Astrocyte (in vitro differentiated cells and primary cell): ENCODE measurements around the gene UTP15. TPM values are rescaled to one million over a fixed set of nuclear protein-coding genes. Genes with fewer than 3 reads are reported as not detected.

ENCODE experiments used
- DNase-seq: peaks from one replicate; pipeline ENCODE4 v3.0.0-alpha.2; 2010; ENCODE audit warnings: low read depth
- FAIRE-seq: peaks from 2 replicates; lab custom pipeline; 2011; peaks lifted over from hg19 to GRCh38; lab: Jason Lieb, UNC
- H2AFZ ChIP-seq: 2 replicates; pipeline ENCODE4 v1.6.0; 2012; ENCODE audit warnings: low read depth, low read length, inconsistent platforms
- H3K27ac ChIP-seq: 2 replicates; pipeline ENCODE4 v1.5.1; 2011; ENCODE audit warnings: low read depth, low read length, inconsistent platforms
- H3K27me3 ChIP-seq: 2 replicates; pipeline ENCODE4 v1.6.0; 2011; ENCODE audit warnings: low read length, inconsistent platforms; ENCODE audit not compliant: insufficient read depth
- H3K36me3 ChIP-seq: 2 replicates; pipeline ENCODE4 v1.5.1; 2011; ENCODE audit warnings: low read length, inconsistent platforms; ENCODE audit not compliant: insufficient read depth
- H3K4me1 ChIP-seq: 2 replicates; pipeline ENCODE4 v1.5.1; 2011; ENCODE audit warnings: low read length, inconsistent platforms; ENCODE audit not compliant: insufficient read depth
- H3K4me2 ChIP-seq: 2 replicates; pipeline ENCODE4 v1.6.0; 2012; ENCODE audit warnings: low read length, inconsistent platforms
- H3K4me3 ChIP-seq: 2 replicates; pipeline ENCODE4 v1.5.1; 2011; ENCODE audit warnings: low read depth, mild to moderate bottlenecking, low read length, inconsistent platforms; ENCODE audit not compliant: insufficient read depth
- H3K79me2 ChIP-seq: 2 replicates; pipeline ENCODE4 v1.6.0; 2012; ENCODE audit warnings: mild to moderate bottlenecking, low read length, inconsistent platforms; ENCODE audit not compliant: insufficient read depth
- H3K9ac ChIP-seq: 2 replicates; pipeline ENCODE4 v1.6.0; 2012; ENCODE audit warnings: mild to moderate bottlenecking, low read length, inconsistent platforms
- H3K9me3 ChIP-seq: 2 replicates; pipeline ENCODE4 v1.5.1; 2012; ENCODE audit warnings: low read depth, mild to moderate bottlenecking, low read length, inconsistent platforms; ENCODE audit not compliant: insufficient read depth
- H4K20me1 ChIP-seq: 2 replicates; pipeline ENCODE4 v1.6.0; 2012; ENCODE audit warnings: low read length, inconsistent platforms; ENCODE audit not compliant: insufficient read depth
- H3K27ac Mint-ChIP-seq: one replicate; pipeline ENCODE4 v1.8.0; 2021; ENCODE audit warnings: mild to moderate bottlenecking, mixed read lengths; ENCODE audit not compliant: unreplicated experiment
- H3K27me3 Mint-ChIP-seq: one replicate; pipeline ENCODE4 v1.8.0; 2021; ENCODE audit warnings: low read depth, mixed read lengths; ENCODE audit not compliant: unreplicated experiment
- H3K36me3 Mint-ChIP-seq: one replicate; pipeline ENCODE4 v1.8.0; 2021; ENCODE audit warnings: low read depth, mixed read lengths; ENCODE audit not compliant: unreplicated experiment
- H3K4me1 Mint-ChIP-seq: one replicate; pipeline ENCODE4 v1.8.0; 2021; ENCODE audit warnings: low read depth, mixed read lengths; ENCODE audit not compliant: unreplicated experiment
- H3K4me3 Mint-ChIP-seq: one replicate; pipeline ENCODE4 v1.8.0; 2021; ENCODE audit warnings: mild to moderate bottlenecking, moderate library complexity, mixed read lengths; ENCODE audit not compliant: unreplicated experiment
- H3K9me3 Mint-ChIP-seq: one replicate; pipeline ENCODE4 v1.8.0; 2021; ENCODE audit warnings: mild to moderate bottlenecking, mixed read lengths; ENCODE audit not compliant: unreplicated experiment
- EZH2 ChIP-seq: IDR thresholded peaks from 2 replicates; pipeline ENCODE4 v1.6.1; 2012; ENCODE audit warnings: mild to moderate bottlenecking, low read length, inconsistent platforms; ENCODE audit not compliant: insufficient read depth
- total RNA-seq: library from RNA; stranded (reverse); gene quantifications from 2 replicates; pipeline ENCODE4 v1.2.1, GENCODE V29; 2021
- TF ChIP-seq, protein P1 (sequence below): IDR thresholded peaks from 2 replicates; pipeline ENCODE4 v1.5.1; 2011; ENCODE audit warnings: low read depth, mild to moderate bottlenecking, inconsistent platforms, low read length, moderate library complexity; ENCODE audit not compliant: insufficient read depth

Gene UTP15
- total RNA-seq, 1 donor from 2014 or later: 23.7 TPM

DNA sequence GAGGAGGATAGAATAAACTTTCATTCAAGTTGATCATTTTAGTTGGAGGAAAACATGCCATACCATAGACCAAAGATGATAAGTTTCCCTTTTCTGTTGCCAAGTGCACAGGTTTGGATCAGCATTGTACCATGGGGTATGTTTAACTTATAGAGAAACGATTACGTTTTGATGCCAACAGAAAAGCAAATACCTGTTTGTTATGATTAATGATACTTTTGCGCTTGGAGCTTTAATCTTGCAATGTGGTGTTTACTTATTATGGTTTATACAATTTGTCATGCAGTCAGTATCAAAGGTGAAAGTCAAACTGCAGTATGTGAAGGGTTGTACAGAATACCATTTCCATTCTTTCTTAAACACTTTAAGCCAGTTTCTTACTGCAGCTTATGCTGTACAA, 47.3 kb downstream of the UTP15 start:
- H3K9ac ChIP-seq: no peak overlapping the region
- Mint-ChIP-seq H3K27me3 (no peaks in the 10 kb centered on the region), H3K4me3 (no peak overlapping the region), H3K36me3 (no peaks in the 10 kb centered on the region), H3K9me3 (peaks cover 3% of the 10 kb centered on the region), H3K4me1 (peaks cover 6% of the 10 kb centered on the region), H3K27ac (no peak overlapping the region)
- H3K36me3 ChIP-seq: no peaks in the 10 kb centered on the region
- DNase-seq (no peak), FAIRE-seq (no peak)
- H3K27ac ChIP-seq: no peak overlapping the region
- H4K20me1 ChIP-seq: no peaks in the 10 kb centered on the region
- TF ChIP-seq, protein P1, sequence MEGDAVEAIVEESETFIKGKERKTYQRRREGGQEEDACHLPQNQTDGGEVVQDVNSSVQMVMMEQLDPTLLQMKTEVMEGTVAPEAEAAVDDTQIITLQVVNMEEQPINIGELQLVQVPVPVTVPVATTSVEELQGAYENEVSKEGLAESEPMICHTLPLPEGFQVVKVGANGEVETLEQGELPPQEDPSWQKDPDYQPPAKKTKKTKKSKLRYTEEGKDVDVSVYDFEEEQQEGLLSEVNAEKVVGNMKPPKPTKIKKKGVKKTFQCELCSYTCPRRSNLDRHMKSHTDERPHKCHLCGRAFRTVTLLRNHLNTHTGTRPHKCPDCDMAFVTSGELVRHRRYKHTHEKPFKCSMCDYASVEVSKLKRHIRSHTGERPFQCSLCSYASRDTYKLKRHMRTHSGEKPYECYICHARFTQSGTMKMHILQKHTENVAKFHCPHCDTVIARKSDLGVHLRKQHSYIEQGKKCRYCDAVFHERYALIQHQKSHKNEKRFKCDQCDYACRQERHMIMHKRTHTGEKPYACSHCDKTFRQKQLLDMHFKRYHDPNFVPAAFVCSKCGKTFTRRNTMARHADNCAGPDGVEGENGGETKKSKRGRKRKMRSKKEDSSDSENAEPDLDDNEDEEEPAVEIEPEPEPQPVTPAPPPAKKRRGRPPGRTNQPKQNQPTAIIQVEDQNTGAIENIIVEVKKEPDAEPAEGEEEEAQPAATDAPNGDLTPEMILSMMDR: no peak
- no peaks in the 10 kb centered on the region for H3K4me1 ChIP-seq
- no peak overlapping the region for H3K4me3 ChIP-seq
- H3K79me2 ChIP-seq: no peaks in the 10 kb centered on the region
- no peak overlapping the region for H2AFZ ChIP-seq
- H3K27me3 ChIP-seq: no peaks in the 10 kb centered on the region
- no peaks in the 10 kb centered on the region for H3K9me3 ChIP-seq
- H3K4me2 ChIP-seq: no peak overlapping the region

DNA sequence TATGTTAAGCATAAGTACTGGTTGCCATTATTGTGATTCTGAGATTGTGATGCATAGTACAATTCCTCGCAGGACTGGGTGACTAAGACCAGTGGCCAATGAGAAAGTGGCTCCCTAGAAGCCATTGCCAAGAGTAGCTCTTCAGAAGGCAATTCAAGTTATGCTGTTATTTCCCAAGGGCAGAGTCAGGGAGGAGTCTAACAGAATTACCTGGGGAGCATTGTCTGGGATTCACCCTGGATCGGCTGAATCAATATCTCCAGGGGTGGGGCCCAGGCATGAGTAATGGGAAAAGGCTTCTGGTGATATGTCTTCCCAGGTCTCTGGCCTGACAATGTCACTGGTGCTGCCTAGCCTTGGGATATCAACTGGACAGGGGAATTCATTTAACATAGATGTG, 49.5 kb downstream of the UTP15 start:
- Histone ChIP-seq H3K4me2 (no peak overlapping the region), H3K79me2 (no peaks in the 10 kb centered on the region), H3K27ac (no peak overlapping the region), H3K9me3 (no peaks in the 10 kb centered on the region), H3K4me3 (no peak overlapping the region), H2AFZ (no peak overlapping the region), H3K27me3 (no peaks in the 10 kb centered on the region), H3K4me1 (no peaks in the 10 kb centered on the region), H4K20me1 (no peaks in the 10 kb centered on the region), H3K36me3 (no peaks in the 10 kb centered on the region), H3K9ac (no peak overlapping the region)
- H3K36me3 Mint-ChIP-seq: no peaks in the 10 kb centered on the region
- no peak overlapping the region for H3K27ac Mint-ChIP-seq
- DNase-seq: no peak
- no peak overlapping the region for H3K4me3 Mint-ChIP-seq
- no peak for FAIRE-seq
- H3K4me1 Mint-ChIP-seq: peaks cover 6% of the 10 kb centered on the region
- H3K27me3 Mint-ChIP-seq: no peaks in the 10 kb centered on the region
- peaks cover 3% of the 10 kb centered on the region for H3K9me3 Mint-ChIP-seq
- no peak for TF ChIP-seq EZH2
- TF ChIP-seq, protein P1: no peak

DNA sequence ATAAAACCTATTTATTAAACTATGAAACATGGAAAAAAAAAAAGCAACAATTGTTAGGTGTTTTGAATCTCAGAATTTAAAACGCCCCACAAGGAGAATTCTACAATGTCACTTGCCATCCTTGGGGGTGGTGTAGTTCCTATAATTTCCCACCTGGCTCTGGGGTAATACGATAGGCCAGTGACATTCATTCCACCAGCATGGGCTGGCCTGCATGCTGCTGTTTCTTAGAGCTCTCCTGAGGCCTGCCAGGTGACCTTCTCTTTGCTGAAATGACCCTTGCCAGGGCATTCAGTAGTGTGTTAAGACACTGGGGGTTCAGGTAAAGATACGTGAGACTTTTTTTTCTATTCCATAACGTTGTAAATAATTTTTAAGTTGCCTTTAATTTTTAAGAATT, 50.4 kb downstream of the UTP15 start:
- H3K36me3 Mint-ChIP-seq: no peaks in the 10 kb centered on the region
- FAIRE-seq (no peak), DNase-seq (no peak)
- H3K27me3 Mint-ChIP-seq: no peaks in the 10 kb centered on the region
- no peak overlapping the region for H3K9ac ChIP-seq
- no peaks in the 10 kb centered on the region for H3K4me1 ChIP-seq
- H3K9me3 ChIP-seq: no peaks in the 10 kb centered on the region
- H3K27ac ChIP-seq: no peak overlapping the region
- no peak overlapping the region for H3K4me3 ChIP-seq
- H3K9me3 Mint-ChIP-seq: peaks cover 3% of the 10 kb centered on the region
- H3K27me3 ChIP-seq: no peaks in the 10 kb centered on the region
- H3K36me3 ChIP-seq: no peaks in the 10 kb centered on the region
- H3K79me2 ChIP-seq: no peaks in the 10 kb centered on the region
- H3K27ac Mint-ChIP-seq: no peak overlapping the region
- no peak for TF ChIP-seq EZH2
- TF ChIP-seq, protein P1: no peak
- H4K20me1 ChIP-seq: no peaks in the 10 kb centered on the region
- H3K4me1 Mint-ChIP-seq: peaks cover 6% of the 10 kb centered on the region
- no peak overlapping the region for H3K4me3 Mint-ChIP-seq
- no peak overlapping the region for H2AFZ ChIP-seq
- no peak overlapping the region for H3K4me2 ChIP-seq
